Activated T-cell treated with anti-CD3 and anti-CD28 coated beads, Interleukin-2, amount 50 U/mL, for 48 hours (primary cell): ENCODE data around the gene DOCK9.

ENCODE experiments used
- DNase-seq, 2 experiments: peaks; one replicate each; pipeline ENCODE4 v3.0.0-alpha.2; 2020

Gene DOCK9

GRCh38 chr13:98784666-98785065 lies 193.2 kb downstream of the DOCK9 start:
- DNase-seq = no peak

DNA sequence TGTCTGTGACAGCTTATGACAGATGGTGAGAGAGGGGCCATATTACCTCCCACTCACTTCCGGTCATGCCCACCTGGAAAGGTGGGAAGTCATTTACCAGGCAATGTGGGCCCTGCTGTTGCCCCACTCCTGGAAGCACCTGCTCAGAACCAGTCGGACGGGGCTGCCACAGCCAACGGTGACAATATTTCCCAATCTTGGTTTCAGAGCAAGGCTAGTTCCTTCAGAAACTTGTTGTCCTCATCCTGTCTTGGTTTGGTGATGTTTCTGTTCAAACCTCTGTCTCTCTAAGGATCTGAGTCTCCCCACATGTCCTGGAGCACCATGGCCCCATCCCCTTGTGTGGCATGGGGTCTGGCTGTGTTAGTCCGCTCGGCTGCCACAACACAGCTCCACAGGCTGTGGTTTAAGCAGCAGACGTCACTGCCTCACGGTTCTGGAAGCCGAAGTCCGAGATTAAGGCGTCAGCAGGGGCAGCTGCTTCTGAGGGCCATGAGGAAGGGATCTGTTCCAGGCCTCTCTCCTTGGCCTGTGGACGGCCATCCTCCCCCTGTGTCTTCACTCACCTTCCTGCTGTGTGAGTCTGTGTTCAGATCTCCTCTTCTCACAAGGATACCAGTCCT lies 193.9 kb downstream of the DOCK9 start:
- DNase-seq = no peak

DNA sequence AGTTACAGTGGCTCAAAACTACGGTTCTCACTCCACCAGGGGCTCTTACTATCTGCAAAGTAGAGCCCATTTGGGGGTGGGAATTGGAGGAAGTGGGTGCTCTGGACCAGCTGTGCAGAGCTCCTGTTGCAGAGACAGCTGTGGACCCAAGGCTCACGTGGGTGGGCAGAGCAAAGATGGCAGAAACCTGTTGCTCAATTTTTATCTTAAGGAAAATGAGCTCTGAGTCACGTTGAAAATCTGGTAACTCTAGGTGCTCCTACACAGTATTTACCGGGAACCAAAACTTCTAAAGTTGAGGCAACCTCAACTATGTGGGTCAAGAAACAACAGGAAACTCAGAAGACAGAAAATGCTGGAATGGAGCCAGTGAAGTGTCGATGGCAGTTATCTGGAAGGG lies 195.2 kb downstream of the DOCK9 start:
- no peak for DNase-seq

DNA sequence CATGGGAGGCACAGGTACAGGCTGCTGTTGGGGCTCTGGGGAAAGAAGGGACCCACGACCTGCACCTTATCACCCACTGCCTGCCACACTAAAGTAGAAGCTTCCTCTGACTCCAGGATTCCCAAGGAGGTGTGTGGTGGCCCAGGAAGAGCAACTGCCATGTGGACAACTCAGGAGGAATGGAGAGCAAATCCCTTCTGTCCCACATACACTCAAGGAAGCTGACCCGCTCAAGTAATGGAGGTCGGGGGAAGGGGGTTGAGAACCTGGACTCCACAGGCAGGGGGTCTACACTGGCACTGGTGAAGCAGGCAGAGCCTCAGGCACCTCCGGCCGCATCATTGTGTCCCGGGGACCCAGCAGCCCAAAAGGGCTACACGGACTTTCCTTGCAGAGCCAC lies 196.0 kb downstream of the DOCK9 start:
- no peak for DNase-seq

- no peak for DNase-seq
Observed at GRCh38 chr13:98781470-98781869, 196.4 kb downstream of the DOCK9 start.

GRCh38 chr13:98781045-98781444 lies 196.8 kb downstream of the DOCK9 start:
- no peak for DNase-seq

DNA sequence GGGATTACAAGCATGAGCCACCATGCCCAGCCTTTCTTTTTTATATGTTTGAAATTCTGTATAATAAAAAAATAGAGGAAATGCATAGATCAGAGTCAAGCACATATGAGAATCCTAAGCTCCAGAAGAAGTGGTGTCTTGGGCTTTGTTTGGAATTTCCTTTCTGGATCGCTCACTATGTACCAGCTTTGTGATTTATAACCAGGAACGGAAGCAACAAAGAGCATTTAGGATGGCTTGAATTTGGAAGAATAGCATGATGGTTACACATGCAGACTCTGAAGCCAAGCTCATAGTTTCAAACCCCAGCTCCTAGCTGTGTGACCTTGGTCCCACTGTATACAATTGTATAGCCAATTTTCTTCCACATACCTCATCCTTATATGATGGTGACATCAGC lies 197.4 kb downstream of the DOCK9 start:
- DNase-seq = no peak

- no peak for DNase-seq
Observed at GRCh38 chr13:98779695-98780094, 198.2 kb downstream of the DOCK9 start.

DNA sequence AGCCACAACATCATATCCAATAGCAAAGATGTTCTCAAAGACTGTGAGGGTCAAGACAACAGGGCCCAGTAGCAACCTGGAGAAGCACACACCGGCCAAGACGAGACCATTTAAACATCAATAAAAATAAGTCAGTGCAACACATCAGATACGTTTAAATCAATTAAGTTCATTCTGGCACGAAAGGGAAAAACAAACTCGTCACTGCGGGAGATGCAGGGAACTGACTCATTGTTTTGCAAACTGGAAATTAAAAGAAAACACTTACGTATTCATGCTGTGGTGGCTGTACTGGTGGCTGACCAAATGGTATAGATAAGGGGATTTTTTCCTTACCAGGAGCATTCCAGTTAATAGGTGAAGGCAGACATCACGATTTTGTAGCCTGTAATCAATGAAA lies 199.1 kb downstream of the DOCK9 start:
- DNase-seq = no peak

DNA sequence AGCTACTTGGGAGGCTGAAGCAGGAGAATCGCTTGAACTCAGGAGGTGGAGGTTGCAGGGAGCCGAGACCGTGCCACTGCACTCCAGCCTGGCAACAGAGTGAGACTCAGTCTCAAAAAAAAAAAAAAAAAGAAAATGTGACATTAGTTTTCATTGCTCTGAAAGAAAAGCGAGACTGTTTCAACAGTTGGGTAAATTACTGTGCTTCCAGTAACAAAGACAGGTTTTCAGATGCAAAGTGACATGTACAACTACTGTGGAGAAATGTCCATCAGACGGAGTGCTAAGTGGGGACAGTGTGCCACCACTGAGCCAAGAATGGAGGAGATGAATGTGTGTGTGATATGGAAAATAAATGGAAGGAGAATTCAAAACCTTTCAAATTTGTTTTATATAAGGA lies 201.2 kb downstream of the DOCK9 start:
- DNase-seq = no peak

GRCh38 chr13:98775844-98776598 lies 201.8 kb downstream of the DOCK9 start:
- no peak for DNase-seq

DNA sequence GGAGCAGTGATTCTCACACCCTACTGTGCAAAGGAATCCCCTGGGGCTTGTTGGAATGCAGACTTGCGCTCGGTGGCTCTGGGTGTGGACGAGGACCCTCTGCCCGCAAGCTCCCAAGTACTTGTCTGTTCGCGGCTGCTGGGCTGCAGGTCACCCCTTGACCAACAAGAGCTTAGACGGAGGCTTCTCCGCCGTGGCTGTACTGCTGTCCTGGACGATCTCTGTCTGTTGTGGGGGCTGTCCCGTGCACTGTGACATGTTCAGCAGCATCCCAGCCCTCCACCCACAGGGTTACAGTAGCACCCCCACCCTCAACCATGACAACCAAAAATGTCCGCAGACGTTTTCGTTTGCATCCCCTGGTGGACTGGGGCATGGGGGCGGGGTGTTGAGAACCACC lies 202.5 kb downstream of the DOCK9 start:
- DNase-seq = no peak

DNA sequence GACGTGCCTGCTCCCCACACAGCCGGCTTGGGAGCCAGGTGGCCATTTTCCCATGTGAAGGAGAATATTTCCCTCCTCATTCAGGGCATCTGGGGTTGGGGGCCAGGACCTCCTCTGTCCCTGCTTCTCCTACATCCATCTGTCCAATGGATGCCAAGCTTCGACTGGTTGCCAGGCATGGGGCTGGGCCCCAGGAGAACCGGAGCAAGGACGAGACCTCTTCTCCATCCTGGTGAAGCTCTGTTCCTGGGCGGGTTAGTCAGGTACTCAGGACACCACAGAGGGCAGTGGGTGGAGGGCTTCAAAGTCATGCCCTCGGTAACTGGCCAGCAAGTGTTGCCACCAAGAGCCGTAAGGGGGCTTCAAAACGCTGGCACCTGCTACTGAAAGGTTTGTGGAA lies 203.1 kb downstream of the DOCK9 start:
- DNase-seq = no peak

- DNase-seq = no peak
Observed at GRCh38 chr13:98773921-98774320, 203.9 kb downstream of the DOCK9 start.

GRCh38 chr13:98772794-98773452 lies 204.9 kb downstream of the DOCK9 start:
- DNase-seq = no peak

- no peak for DNase-seq
Observed at GRCh38 chr13:98771838-98772611, 205.8 kb downstream of the DOCK9 start.

- no peak for DNase-seq
Observed at GRCh38 chr13:98769736-98770135, 208.1 kb downstream of the DOCK9 start.

DNA sequence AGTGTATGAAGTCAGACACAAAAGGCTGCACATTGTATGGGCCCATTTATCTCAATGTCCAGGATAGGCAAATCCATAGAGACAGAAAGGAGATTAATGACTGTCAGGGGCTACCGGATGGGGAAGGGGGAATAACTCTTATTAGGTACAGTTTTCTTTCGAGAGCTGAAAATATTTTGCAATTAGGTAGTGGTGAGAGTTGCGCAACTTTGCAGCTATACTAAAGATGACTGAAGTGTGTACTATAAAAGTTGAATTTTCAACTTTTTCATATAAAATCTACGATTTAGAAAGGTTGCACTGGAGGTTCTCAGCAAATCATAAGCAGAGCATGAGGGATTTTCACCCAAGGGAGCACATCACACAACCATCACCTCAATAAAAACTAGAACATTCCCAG lies 209.3 kb downstream of the DOCK9 start:
- no peak for DNase-seq

GRCh38 chr13:98766697-98767096 lies 211.2 kb downstream of the DOCK9 start:
- no peak for DNase-seq

DNA sequence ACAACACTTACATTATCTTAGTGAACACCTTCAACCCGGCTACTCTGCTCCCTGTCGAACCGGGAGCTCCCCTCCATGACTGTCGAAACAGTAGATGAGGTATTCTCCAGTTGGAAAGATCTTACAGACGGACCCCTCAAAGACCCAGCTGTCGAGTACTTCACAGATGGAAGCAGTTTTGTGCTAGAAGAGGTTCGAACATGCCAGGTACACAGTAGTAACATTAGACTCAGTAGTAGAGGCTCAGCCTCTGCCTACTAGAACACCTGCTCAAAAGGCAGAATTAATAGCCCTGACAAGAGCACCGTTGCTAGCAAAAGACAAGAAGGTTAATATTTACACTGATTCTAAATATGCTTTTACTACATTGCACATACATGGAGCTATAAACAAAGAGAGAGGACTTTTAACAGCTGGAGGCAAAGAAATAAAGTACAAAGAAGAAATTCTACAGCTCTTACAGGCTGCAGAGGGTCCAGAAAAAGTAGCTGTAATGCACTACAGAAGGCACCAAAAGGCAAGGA lies 211.8 kb downstream of the DOCK9 start:
- DNase-seq = no peak

GRCh38 chr13:98761986-98762616 lies 215.8 kb downstream of the DOCK9 start:
- DNase-seq = no peak

DNA sequence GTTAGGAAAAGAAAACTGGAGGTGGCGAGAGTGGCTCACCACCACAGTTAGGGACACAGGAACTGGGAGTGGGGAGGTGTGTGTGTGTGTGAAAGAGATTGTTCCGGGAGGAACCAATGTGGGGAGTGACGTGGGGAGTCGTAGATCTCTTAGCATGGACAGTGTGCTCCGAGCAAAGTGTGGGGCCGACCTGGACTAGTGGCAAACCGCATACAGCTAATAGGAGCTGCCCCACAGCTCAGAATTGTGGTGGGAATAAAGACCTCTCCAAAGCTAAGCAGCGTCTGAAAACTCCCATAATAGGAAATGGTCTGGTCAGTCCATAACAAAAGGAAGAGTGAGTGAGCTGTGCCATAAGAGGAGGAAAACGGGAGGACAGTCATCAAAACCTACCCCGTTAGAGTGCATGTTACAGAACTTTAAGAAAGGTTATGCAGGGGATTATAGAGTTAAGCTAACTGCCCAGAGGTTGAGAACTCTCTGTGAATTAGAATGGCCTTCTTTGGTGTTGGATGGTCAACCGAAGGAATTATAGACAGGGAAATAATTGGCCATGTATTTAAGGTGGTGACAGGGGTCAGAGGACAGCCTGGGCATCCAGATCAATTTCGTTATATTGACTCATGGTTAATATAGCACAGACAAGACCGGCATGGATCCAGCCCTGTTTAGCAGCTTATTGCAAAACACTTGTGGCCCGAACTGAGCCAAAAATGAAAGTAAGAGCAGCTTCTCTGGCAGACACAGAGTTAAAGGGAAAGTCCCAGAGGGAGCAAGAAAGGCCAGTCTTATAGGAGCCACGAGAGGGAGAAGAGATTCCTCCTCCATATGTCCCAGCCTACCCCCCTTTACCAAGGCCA lies 216.5 kb downstream of the DOCK9 start:
- DNase-seq = no peak
